HepG2 (cell line): ENCODE results near the gene NDRG2. TPM values are rescaled to one million over a fixed set of nuclear protein-coding genes. Genes with fewer than 3 reads are reported as not detected.

Experiments used
- EHMT2 ChIP-seq: fragments of 200-600 bp; sonication (generic); IDR thresholded peaks from 2 replicates; pipeline ENCODE4 v1.7.0; 2017; ENCODE audit warnings: antibody characterized with exemption, low read depth, low read length, borderline replicate concordance
- FLYWCH1 ChIP-seq: sonication (generic); formaldehyde crosslinking; IDR thresholded peaks from 2 replicates; pipeline ENCODE4 v1.8.1; 2023; ENCODE audit warnings: mild to moderate bottlenecking, missing genetic modification reagents
- HDAC1 ChIP-seq: sonication (generic); formaldehyde crosslinking; IDR thresholded peaks from 2 replicates; pipeline ENCODE4 v1.5.1; 2020; ENCODE audit warnings: mild to moderate bottlenecking, missing genetic modification reagents
- HMGXB3 ChIP-seq: sonication (generic); formaldehyde crosslinking; IDR thresholded peaks from 2 replicates; pipeline ENCODE4 v1.4.0; 2020; ENCODE audit warnings: missing genetic modification reagents, borderline replicate concordance
- KDM2A ChIP-seq: sonication (generic); formaldehyde crosslinking; IDR thresholded peaks from 2 replicates; pipeline ENCODE4 v1.4.0; 2020; ENCODE audit warnings: low read depth, missing genetic modification reagents, borderline replicate concordance
- MLLT10 ChIP-seq: sonication (generic); formaldehyde crosslinking; IDR thresholded peaks from 2 replicates; pipeline ENCODE4 v1.4.0; 2020; ENCODE audit warnings: missing genetic modification reagents
- NFE2L2 ChIP-seq: fragments of 150-350 bp; IDR thresholded peaks from 2 replicates; pipeline ENCODE4 v1.6.1; 2014; ENCODE audit warnings: low read length
- PRDM10 ChIP-seq: sonication (generic); formaldehyde crosslinking; IDR thresholded peaks from 2 replicates; pipeline ENCODE4 v1.4.0; 2020; ENCODE audit warnings: low read depth, missing genetic modification reagents
- RBAK ChIP-seq: sonication (generic); formaldehyde crosslinking; IDR thresholded peaks from 2 replicates; pipeline ENCODE4 v1.5.1; 2020; ENCODE audit warnings: mild to moderate bottlenecking, missing genetic modification reagents
- TOE1 ChIP-seq: sonication (generic); formaldehyde crosslinking; IDR thresholded peaks from 2 replicates; pipeline ENCODE4 v1.4.0; 2020; ENCODE audit warnings: mild to moderate bottlenecking, missing genetic modification reagents
- TRIM24 ChIP-seq: sonication (generic); formaldehyde crosslinking; IDR thresholded peaks from 2 replicates; pipeline ENCODE4 v1.8.0; 2022; ENCODE audit warnings: mild to moderate bottlenecking, missing genetic modification reagents
- ZBTB7A ChIP-seq: sonication (generic); formaldehyde crosslinking; IDR thresholded peaks from 2 replicates; pipeline ENCODE4 v1.8.0; 2022; ENCODE audit warnings: mild to moderate bottlenecking, missing genetic modification reagents
- ZNF251 ChIP-seq: sonication (generic); formaldehyde crosslinking; IDR thresholded peaks from 2 replicates; pipeline ENCODE4 v1.9.0; 2021; ENCODE audit warnings: mild to moderate bottlenecking, missing genetic modification reagents
- ZNF333 ChIP-seq: sonication (generic); formaldehyde crosslinking; IDR thresholded peaks from 2 replicates; pipeline ENCODE4 v1.4.0; 2020; ENCODE audit warnings: mild to moderate bottlenecking, missing genetic modification reagents, borderline replicate concordance
- ZNF441 ChIP-seq: sonication (generic); formaldehyde crosslinking; IDR thresholded peaks from 2 replicates; pipeline ENCODE4 v1.7.0; 2021; ENCODE audit warnings: missing genetic modification reagents, borderline replicate concordance
- ZNF614 ChIP-seq: IDR thresholded peaks from 2 replicates; pipeline ENCODE4 v1.6.1; 2018; ENCODE audit warnings: missing biosample characterization, missing genetic modification reagents, inconsistent platforms, borderline replicate concordance
- ZNF629 ChIP-seq: sonication (generic); formaldehyde crosslinking; conservative IDR thresholded peaks from 2 replicates; pipeline ENCODE4 v1.5.0; 2020; ENCODE audit warnings: missing genetic modification reagents
- ZNF782 ChIP-seq: sonication (generic); formaldehyde crosslinking; IDR thresholded peaks from 2 replicates; pipeline ENCODE4 v1.4.0; 2020; ENCODE audit warnings: missing genetic modification reagents, mild to moderate bottlenecking, borderline replicate concordance
- ZSCAN5A ChIP-seq: sonication (generic); formaldehyde crosslinking; IDR thresholded peaks from 2 replicates; pipeline ENCODE4 v1.8.0; 2022; ENCODE audit warnings: mild to moderate bottlenecking, missing genetic modification reagents, borderline replicate concordance
- polyA plus RNA-seq, 8 experiments: library from polyadenylated mRNA; depleted of rRNA in 3 of 8; stranded (reverse) in 7 of 8; unstranded in 1 of 8; fragments of >200 nt; fragmentation: Illumina TruSeq in 4 of 8; extraction: Trizol in 4 of 8; gene quantifications; 2 replicates each; pipeline versions ENCODE4 v1.2.1 to v1.2.3, GENCODE V29; 2011 to 2016; ENCODE audit warnings: low read depth in 4 of 8, missing spikeins in 1 of 8, mixed read lengths in 1 of 8; ENCODE audit not compliant: insufficient read depth in 1 of 8
- total RNA-seq, 5 experiments: library from RNA; depleted of rRNA; stranded (reverse); fragments of >200 nt; fragmentation: Illumina TruSeq; extraction: Trizol; gene quantifications; 2 replicates each; pipeline ENCODE4 v1.2.3, GENCODE V29; 2016; ENCODE audit warnings: low read depth in 1 of 5
- TF ChIP-seq, protein P1 (sequence below): sonication (generic); formaldehyde crosslinking; IDR thresholded peaks from 2 replicates; pipeline ENCODE4 v1.4.0; 2020; ENCODE audit warnings: mild to moderate bottlenecking, missing genetic modification reagents

NDRG2 gene
- total and polyA plus RNA-seq, 2 of the 13 experiments (the other 11 are each of a cell fraction or from before 2014, with no cell fraction given), result 27.2 to 189 TPM

DNA sequence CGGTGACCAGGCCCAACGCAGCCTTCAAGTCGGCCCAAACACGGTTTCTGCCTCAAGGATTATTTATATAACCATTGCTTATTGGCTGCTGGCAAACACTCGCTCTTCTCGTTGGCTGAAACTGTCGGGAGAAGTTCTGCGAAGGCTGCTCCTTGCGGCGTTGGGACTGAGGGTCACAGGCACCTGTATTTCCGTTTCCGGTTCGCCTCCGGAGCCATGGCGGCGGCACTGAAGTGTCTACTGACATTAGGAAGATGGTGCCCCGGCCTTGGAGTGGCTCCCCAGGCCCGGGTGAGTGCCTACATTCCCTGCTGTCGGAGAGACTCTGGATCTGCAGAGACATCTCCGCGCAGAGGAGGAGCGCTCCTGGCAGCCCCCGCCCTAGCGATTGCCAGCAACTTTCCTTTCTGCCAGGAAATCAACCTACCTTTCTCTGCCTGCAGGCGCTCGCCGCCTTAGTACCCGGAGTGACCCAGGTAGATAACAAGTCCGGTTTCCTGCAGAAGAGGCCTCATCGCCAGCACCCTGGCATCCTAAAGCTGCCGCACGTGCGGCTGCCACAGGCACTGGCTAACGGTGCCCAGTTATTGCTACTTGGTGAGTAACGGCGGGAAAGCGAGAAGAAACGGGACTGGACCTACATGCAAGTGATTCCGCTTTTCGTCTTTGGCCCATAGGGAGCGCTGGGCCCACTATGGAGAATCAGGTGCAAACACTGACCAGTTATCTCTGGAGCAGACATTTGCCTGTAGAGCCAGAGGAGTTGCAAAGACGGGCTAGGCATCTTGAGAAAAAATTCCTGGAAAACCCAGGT, 34.9 kb downstream of the NDRG2 start, which contains the start of gene METTL17 (continued):
- peak; percentile 52; the same call in 1 of the 2 replicates for TF ChIP-seq ZNF614
- no peak for TF ChIP-seq ZNF333 (CRISPR knock-in tag)
- TF ChIP-seq MLLT10 (CRISPR knock-in tag), result no peak
- TF ChIP-seq TOE1, result no peak
- TF ChIP-seq ZNF441 (CRISPR knock-in tag), result peak; percentile 74
- no peak for TF ChIP-seq ZNF782
- TF ChIP-seq, protein P1, sequence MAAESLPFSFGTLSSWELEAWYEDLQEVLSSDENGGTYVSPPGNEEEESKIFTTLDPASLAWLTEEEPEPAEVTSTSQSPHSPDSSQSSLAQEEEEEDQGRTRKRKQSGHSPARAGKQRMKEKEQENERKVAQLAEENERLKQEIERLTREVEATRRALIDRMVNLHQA (CRISPR knock-in tag), result no peak
- TF ChIP-seq ZSCAN5A (CRISPR knock-in tag), result peak; percentile 89
- TF ChIP-seq ZBTB7A (CRISPR knock-in tag), result no peak
- TF ChIP-seq RBAK (CRISPR knock-in tag), result no peak
- no peak for TF ChIP-seq ZNF251 (CRISPR knock-in tag)
- TF ChIP-seq HMGXB3 (CRISPR knock-in tag), result peak; percentile 99
- TF ChIP-seq ZNF629 (CRISPR knock-in tag), result 0 out of 2 replicates have a peak, but pooled peaks have one; percentile 6
- TF ChIP-seq HDAC1 (CRISPR knock-in tag), result peak; percentile 85
- TF ChIP-seq KDM2A (CRISPR knock-in tag), result peak; percentile 81; the same call in 1 of the 2 replicates
- peak; percentile 62; the same call in 1 of the 2 replicates for TF ChIP-seq PRDM10 (CRISPR knock-in tag)
- no peak for TF ChIP-seq TRIM24
- TF ChIP-seq NFE2L2, result no peak
- no peak for TF ChIP-seq FLYWCH1 (CRISPR knock-in tag)
- TF ChIP-seq EHMT2, result peak; percentile 96
